ENCODE data around the gene PARD6G. TPM values are rescaled to one million over a fixed set of nuclear protein-coding genes. Genes with fewer than 3 reads are reported as not detected.

Gene PARD6G
- total and polyA plus RNA-seq, 9 of the 15 experiments (the other 6 are each of a cell fraction or from before 2014, with no cell fraction given), result 0.03 to 1.2 (median 0.26) TPM

GRCh38 chr18:80249217-80250093, 2.1 kb upstream of the PARD6G start:
- no peak for FAIRE-seq
- CTCF ChIA-PET (ENCODE audit: low intra/inter-chr PET ratio), result no interaction called here
- TF ChIP-seq EP400 (IDR thresholded peaks at IDR 0.05) (no peak), PTRF (tag; IDR thresholded peaks at IDR 0.05) (no peak), NKRF (IDR thresholded peaks at IDR 0.05; ENCODE audit: borderline replicate concordance) (no peak), DMBX1 (CRISPR knock-in tag; IDR thresholded peaks at IDR 0.05; ENCODE audit: borderline replicate concordance) (no peak), HNRNPL (IDR thresholded peaks at IDR 0.05; ENCODE audit: low read depth, low read length) (no peak), CXXC5 (CRISPR knock-in tag; IDR thresholded peaks at IDR 0.05) (no peak), NCOA2 (IDR thresholded peaks at IDR 0.05; ENCODE audit: partially characterized antibody in 2 of 2) (no peak), ZNF740 (CRISPR knock-in tag; IDR thresholded peaks at IDR 0.05) (no peak), ZNF740 (tag; IDR thresholded peaks at IDR 0.05) (no peak), ARID3A (IDR thresholded peaks at IDR 0.05; ENCODE audit: borderline replicate concordance, low read depth, low read length) (no peak), BCL6 (CRISPR knock-in tag; IDR thresholded peaks at IDR 0.05) (no peak), CLOCK (CRISPR knock-in tag; IDR thresholded peaks at IDR 0.05; ENCODE audit: borderline replicate concordance) (no peak)

More at GRCh38 chr18:80249217-80250093, 2.1 kb upstream of the PARD6G start:
- no TSS peak for BruUV-seq (replicated peaks)
- Histone ChIP-seq H3K36me3 (ENCODE audit: control insufficient read depth, insufficient read depth, low read length) (no peaks in the 10 kb centered on the region), H3K4me3 (no peak overlapping the region), H2AFZ (ENCODE audit: low read depth, low read length) (no peak overlapping the region), H3K9ac (ENCODE audit: insufficient read depth in 1 of 2, low read depth in 2 of 2, low read length in 2 of 2) (no peak overlapping the region), H4K20me1 (replicated peaks; ENCODE audit: control insufficient read depth, insufficient read depth, low read length) (no peaks in the 10 kb centered on the region), H3K4me2 (ENCODE audit: insufficient read depth, low read length) (no peak overlapping the region), H3K79me2 (ENCODE audit: control insufficient read depth, insufficient read depth, low read length) (no peaks in the 10 kb centered on the region), H3K9me1 (ENCODE audit: control insufficient read depth, insufficient read depth, low read length) (no peaks in the 10 kb centered on the region), H3K4me1 (replicated peaks in 1 of 2; ENCODE audit: control insufficient read depth in 2 of 2, insufficient read depth in 2 of 2, low read length in 2 of 2) (peaks cover 0 to 14% of the 10 kb centered on the region in 2 experiments; a peak in 2 of 5 replicates), H3K27me3 (ENCODE audit: control insufficient read depth in 2 of 2, insufficient read depth in 2 of 2, low read length in 2 of 2) (peaks cover 0 to 10% of the 10 kb centered on the region in 2 experiments; a peak in 2 of 5 replicates), H3K9me3 (replicated peaks; ENCODE audit: control insufficient read depth, insufficient read depth, low read depth, low read length) (no peaks in the 10 kb centered on the region), H3K27ac (ENCODE audit: extremely low read depth, low read depth, low read length) (no peak overlapping the region)
- intact Hi-C loops (cut with micrococcal nuclease) (no loop called here), in situ Hi-C loops (cut with MboI) (no loop called here)
- ATAC-seq (no peak), DNase-seq (ENCODE audit: extremely low read depth in 1 of 4, low spot score in 3 of 4) (no peak)
- WGBS (ENCODE audit: insufficient coverage, low coverage, missing lambda C conversion rate), result 0% methylated on average over 4 of the region's 7 CpGs
- POLR2A ChIA-PET, result no interaction called here
